ENCODE measurements around the gene APOBEC4. TPM values are rescaled to one million over a fixed set of nuclear protein-coding genes. Genes with fewer than 3 reads are reported as not detected.

APOBEC4 gene
- total RNA-seq, 1 donor from 2014 or later, result not detected

GRCh38 chr1:183645531-183645930, 7.6 kb downstream of the APOBEC4 start:
- DNase-seq (ENCODE audit: low spot score in 2 of 2), result no peak
- TF ChIP-seq CTCF (IDR thresholded peaks at IDR 0.05), result no peak
- no peaks in the 10 kb centered on the region for H3K4me1 ChIP-seq
- intact Hi-C loops (cut with DNase I), result no loop called here
- H3K4me3 ChIP-seq, result no peak overlapping the region
- no peaks in the 10 kb centered on the region for H3K27me3 ChIP-seq
- H3K9me3 ChIP-seq, result no peaks in the 10 kb centered on the region
- H3K36me3 ChIP-seq, result no peaks in the 10 kb centered on the region
- no peak overlapping the region for H3K27ac ChIP-seq

GRCh38 chr1:183642166-183642565, 10.9 kb downstream of the APOBEC4 start:
- Histone ChIP-seq H3K27me3 (no peaks in the 10 kb centered on the region), H3K36me3 (no peaks in the 10 kb centered on the region), H3K27ac (no peak overlapping the region), H3K4me3 (no peak overlapping the region), H3K4me1 (no peaks in the 10 kb centered on the region), H3K9me3 (no peaks in the 10 kb centered on the region)
- TF ChIP-seq CTCF (IDR thresholded peaks at IDR 0.05), result no peak
- intact Hi-C loops (cut with DNase I), result no loop called here
- DNase-seq (ENCODE audit: low spot score in 2 of 2), result no peak

GRCh38 chr1:183640193-183640592, 12.9 kb downstream of the APOBEC4 start:
- H3K4me3 ChIP-seq, result no peak overlapping the region
- intact Hi-C loops (cut with DNase I), result no loop called here
- H3K4me1 ChIP-seq, result no peaks in the 10 kb centered on the region
- TF ChIP-seq CTCF (IDR thresholded peaks at IDR 0.05), result no peak
- H3K27me3 ChIP-seq, result no peaks in the 10 kb centered on the region
- H3K9me3 ChIP-seq, result no peaks in the 10 kb centered on the region
- H3K36me3 ChIP-seq, result no peaks in the 10 kb centered on the region
- DNase-seq (ENCODE audit: low spot score in 2 of 2), result no peak
- no peak overlapping the region for H3K27ac ChIP-seq

- H3K4me1 ChIP-seq, result no peaks in the 10 kb centered on the region
- no peak for TF ChIP-seq CTCF (IDR thresholded peaks at IDR 0.05)
- no peaks in the 10 kb centered on the region for H3K27me3 ChIP-seq
- no peaks in the 10 kb centered on the region for H3K9me3 ChIP-seq
- H3K36me3 ChIP-seq, result no peaks in the 10 kb centered on the region
- no peak for DNase-seq (ENCODE audit: low spot score in 2 of 2)
- intact Hi-C loops (cut with DNase I), result loop anchor here (10.0 kb wide), 5 partner anchors 324 to 1116 kb away; partner anchors contain the start of genes C1orf21, EDEM3 and LAMC1
- H3K4me3 ChIP-seq, result no peak overlapping the region
- H3K27ac ChIP-seq, result no peak overlapping the region
Measured at GRCh38 chr1:183638649-183639387, 14.3 kb downstream of the APOBEC4 start.

- H3K36me3 ChIP-seq, result no peaks in the 10 kb centered on the region
- no peaks in the 10 kb centered on the region for H3K4me1 ChIP-seq
- TF ChIP-seq CTCF (IDR thresholded peaks at IDR 0.05), result no peak
- peak overlapping the region in 1 of 2 donors; percentile 97 for H3K4me3 ChIP-seq
- DNase-seq (ENCODE audit: low spot score in 2 of 2), result no peak
- no peaks in the 10 kb centered on the region for H3K9me3 ChIP-seq
- H3K27ac ChIP-seq, result peak overlapping the region in 1 of 2 donors; percentile 95
- H3K27me3 ChIP-seq, result no peaks in the 10 kb centered on the region
- intact Hi-C loops (cut with DNase I), result loop anchor here (10.0 kb wide), 5 partner anchors 322 to 1118 kb away; partner anchors contain the start of genes C1orf21, EDEM3 and LAMC1
Measured at GRCh38 chr1:183636783-183637182, 16.3 kb downstream of the APOBEC4 start.
